NCI-H2107 treated with DMSO at 0.1 percent for 48 hours (cell line): ENCODE measurements around the gene LDLR.
"Not testable (repeated sequence)": the region's sequence is repeated elsewhere in the genome, so short reads cannot be mapped to it uniquely, and the experiment has no call there.

Experiments used
- DNase-seq: peaks from one replicate; lab custom pipeline; 2025; ENCODE audit not compliant: unreplicated experiment; lab: John Stamatoyannopoulos, UW

Gene LDLR

GRCh38 chr19:11169896-11170678, 80.8 kb downstream of the LDLR start:
- DNase-seq: no peak

- DNase-seq: no peak
These were observed 81.9 kb downstream of the LDLR start for GRCh38 chr19:11171144-11171543.

- DNase-seq: no peak
These were observed 83.3 kb downstream of the LDLR start for GRCh38 chr19:11172576-11172975.

GRCh38 chr19:11173516-11174155, 84.4 kb downstream of the LDLR start:
- DNase-seq: no peak

GRCh38 chr19:11174336-11174735, 85.1 kb downstream of the LDLR start:
- DNase-seq: no peak

GRCh38 chr19:11175920-11176319, 86.7 kb downstream of the LDLR start:
- no peak for DNase-seq

GRCh38 chr19:11176466-11177193, 87.4 kb downstream of the LDLR start:
- DNase-seq: no peak

GRCh38 chr19:11177592-11177991, 88.3 kb downstream of the LDLR start:
- no peak for DNase-seq

- not testable (repeated sequence) for DNase-seq
These were observed 89.8 kb downstream of the LDLR start for GRCh38 chr19:11179145-11179465.

GRCh38 chr19:11179716-11180297, 90.5 kb downstream of the LDLR start:
- DNase-seq: no peak

GRCh38 chr19:11180346-11180745, 91.1 kb downstream of the LDLR start:
- no peak for DNase-seq

- DNase-seq: not testable (repeated sequence)
These were observed 91.7 kb downstream of the LDLR start for GRCh38 chr19:11180975-11181374.

- no peak for DNase-seq
These were observed 92.2 kb downstream of the LDLR start for GRCh38 chr19:11181488-11181887.
